Neuronal stem cell (in vitro differentiated cells): ENCODE results near the gene ADCY7.

Experiments used
- DNase-seq: peaks from one replicate; pipeline ENCODE4 v3.0.0-alpha.2; 2013; ENCODE audit warnings: low spot score
- H2AFZ ChIP-seq: one replicate; pipeline ENCODE4 v1.6.1; 2013; ENCODE audit warnings: mild to moderate bottlenecking, low read length, inconsistent platforms
- H2AK5ac ChIP-seq: 2 replicates; pipeline ENCODE4 v1.6.1; 2013; ENCODE audit warnings: low read depth, mild to moderate bottlenecking, inconsistent platforms, low read length, moderate library complexity, mixed read lengths
- H2BK120ac ChIP-seq: 2 replicates; pipeline ENCODE4 v1.6.1; 2013; ENCODE audit warnings: low read depth, mild to moderate bottlenecking, inconsistent platforms, low read length, moderate library complexity, mixed read lengths
- H2BK12ac ChIP-seq: one replicate; pipeline ENCODE4 v1.6.1; 2013; ENCODE audit warnings: low read length, inconsistent platforms
- H2BK15ac ChIP-seq: 2 replicates; pipeline ENCODE4 v1.6.1; 2013; ENCODE audit warnings: mild to moderate bottlenecking, low read length, inconsistent platforms, mixed read lengths
- H2BK5ac ChIP-seq: one replicate; pipeline ENCODE4 v1.6.1; 2013; ENCODE audit warnings: inconsistent platforms, mild to moderate bottlenecking, low read length, moderate library complexity
- H3K14ac ChIP-seq: one replicate; pipeline ENCODE4 v1.6.1; 2013; ENCODE audit warnings: low read length, inconsistent platforms
- H3K18ac ChIP-seq: 2 replicates; pipeline ENCODE4 v1.6.1; 2013; ENCODE audit warnings: low read length, inconsistent platforms
- H3K23ac ChIP-seq: 2 replicates; pipeline ENCODE4 v1.6.1; 2013; ENCODE audit warnings: low read depth, mild to moderate bottlenecking, mixed read lengths, low read length, inconsistent platforms; ENCODE audit not compliant: poor library complexity
- H3K27ac ChIP-seq: replicated peaks from 3 replicates; pipeline ENCODE4 v1.5.1; 2013; ENCODE audit warnings: low read length, inconsistent platforms
- H3K27me3 ChIP-seq, 3 experiments: 2 replicates each; pipeline ENCODE4 v1.6.1; 2013; ENCODE audit warnings: low read length in 3 of 3, mild to moderate bottlenecking in 2 of 3, inconsistent platforms in 1 of 3, low read depth in 1 of 3, mixed read lengths in 1 of 3, moderate library complexity in 1 of 3; ENCODE audit not compliant: control insufficient read depth in 3 of 3, insufficient read depth in 3 of 3
- H3K36me3 ChIP-seq, 2 donors: replicated peaks in 1 of 2; 2 replicates each; pipeline ENCODE4 v1.6.1; 2013; ENCODE audit warnings: low read length in 2 of 2; ENCODE audit not compliant: control insufficient read depth in 2 of 2, insufficient read depth in 2 of 2
- H3K4ac ChIP-seq: 2 replicates; pipeline ENCODE4 v1.6.1; 2013; ENCODE audit warnings: inconsistent platforms, mild to moderate bottlenecking, low read length, moderate library complexity
- H3K4me1 ChIP-seq, 2 donors: 1 replicate in 1 of 2; 2 replicates in 1 of 2; pipeline ENCODE4 v1.6.1; 2013; ENCODE audit warnings: low read length in 2 of 2, low read depth in 1 of 2; ENCODE audit not compliant: control insufficient read depth in 2 of 2, insufficient read depth in 1 of 2
- H3K4me2 ChIP-seq: one replicate; pipeline ENCODE4 v1.6.1; 2013; ENCODE audit warnings: mild to moderate bottlenecking, low read length, inconsistent platforms; ENCODE audit not compliant: insufficient read depth, poor library complexity, severe bottlenecking
- H3K4me3 ChIP-seq, 2 donors: 2 replicates each; pipeline ENCODE4 v1.5.1; 2013; ENCODE audit warnings: low read length in 2 of 2, mild to moderate bottlenecking in 2 of 2, inconsistent platforms in 1 of 2, moderate library complexity in 1 of 2
- H3K79me1 ChIP-seq: one replicate; pipeline ENCODE4 v1.6.1; 2013; ENCODE audit warnings: low read depth, mild to moderate bottlenecking, inconsistent platforms, low read length, moderate library complexity
- H3K9ac ChIP-seq: one replicate; pipeline ENCODE4 v1.6.1; 2013; ENCODE audit warnings: mild to moderate bottlenecking, low read depth, low read length, inconsistent platforms; ENCODE audit not compliant: poor library complexity
- H3K9me3 ChIP-seq, 2 donors: replicated peaks in 1 of 2; 2 replicates each; pipeline versions ENCODE3 to v1.6.1; 2013; ENCODE audit warnings: low read length in 2 of 2, mild to moderate bottlenecking in 2 of 2, inconsistent platforms in 1 of 2, low read depth in 1 of 2, mixed read lengths in 1 of 2, moderate library complexity in 1 of 2; ENCODE audit not compliant: control insufficient read depth in 2 of 2, insufficient read depth in 1 of 2
- H4K8ac ChIP-seq: one replicate; pipeline ENCODE4 v1.6.1; 2013; ENCODE audit warnings: low read depth, mild to moderate bottlenecking, inconsistent platforms, low read length, moderate library complexity
- H4K91ac ChIP-seq: one replicate; pipeline ENCODE4 v1.6.1; 2013; ENCODE audit warnings: low read length, low read depth, mild to moderate bottlenecking, inconsistent platforms; ENCODE audit not compliant: poor library complexity
- WGBS, 2 donors: extraction: QIAGEN DNeasy Blood & Tissue Kit; methylation state at CpG; one replicate each; pipeline ENCODE4 v1.1.7; 2013; ENCODE audit warnings: missing lambda C conversion rate in 2 of 2, mixed read lengths in 1 of 2; ENCODE audit not compliant: insufficient read length in 2 of 2, insufficient replicate concordance in 1 of 2; ENCODE audit errors: extremely low coverage in 2 of 2; 5-methylcytosine and 5-hydroxymethylcytosine counted together

Gene ADCY7

DNA sequence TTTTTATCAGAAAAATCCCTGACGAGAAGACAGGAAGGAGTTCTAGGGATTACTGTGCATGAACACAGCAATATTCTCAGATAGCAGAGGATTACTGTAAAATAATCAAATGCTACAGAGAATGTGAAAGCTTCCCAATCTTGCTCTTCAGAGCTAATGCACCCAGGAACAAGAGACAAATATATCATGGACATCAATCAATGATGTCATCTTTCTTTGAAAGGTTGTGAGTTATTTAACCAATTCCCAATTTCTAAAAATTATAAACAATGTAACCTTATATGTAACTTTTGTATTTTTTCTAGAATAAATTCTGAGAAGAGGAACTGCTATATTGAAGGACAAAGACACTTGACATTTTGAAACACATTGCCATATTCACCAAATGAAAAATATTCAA lies 56.0 kb downstream of the ADCY7 start:
- Histone ChIP-seq H3K18ac (no peak overlapping the region), H2BK5ac (no peak overlapping the region), H3K4me1 (no peaks in the 10 kb centered on the region), H3K4me3 (no peak overlapping the region), H2AFZ (no peak overlapping the region), H2AK5ac (no peak overlapping the region), H3K27me3 (no peaks in the 10 kb centered on the region), H3K23ac (no peak overlapping the region), H3K4ac (no peak overlapping the region), H3K9me3 (no peaks in the 10 kb centered on the region), H3K14ac (no peak overlapping the region), H2BK12ac (no peak overlapping the region), H4K8ac (no peak overlapping the region), H3K27ac (no peak overlapping the region), H3K36me3 (peaks cover 38 to 99% of the 10 kb centered on the region in 2 donors), H3K9ac (no peak overlapping the region), H4K91ac (no peak overlapping the region), H2BK120ac (no peak overlapping the region), H3K79me1 (no peaks in the 10 kb centered on the region), H2BK15ac (no peak overlapping the region), H3K4me2 (no peak overlapping the region)
- WGBS, 2 donors, result no CpG with 5 or more reads among the region's 1 CpG
- DNase-seq, result no peak

DNA sequence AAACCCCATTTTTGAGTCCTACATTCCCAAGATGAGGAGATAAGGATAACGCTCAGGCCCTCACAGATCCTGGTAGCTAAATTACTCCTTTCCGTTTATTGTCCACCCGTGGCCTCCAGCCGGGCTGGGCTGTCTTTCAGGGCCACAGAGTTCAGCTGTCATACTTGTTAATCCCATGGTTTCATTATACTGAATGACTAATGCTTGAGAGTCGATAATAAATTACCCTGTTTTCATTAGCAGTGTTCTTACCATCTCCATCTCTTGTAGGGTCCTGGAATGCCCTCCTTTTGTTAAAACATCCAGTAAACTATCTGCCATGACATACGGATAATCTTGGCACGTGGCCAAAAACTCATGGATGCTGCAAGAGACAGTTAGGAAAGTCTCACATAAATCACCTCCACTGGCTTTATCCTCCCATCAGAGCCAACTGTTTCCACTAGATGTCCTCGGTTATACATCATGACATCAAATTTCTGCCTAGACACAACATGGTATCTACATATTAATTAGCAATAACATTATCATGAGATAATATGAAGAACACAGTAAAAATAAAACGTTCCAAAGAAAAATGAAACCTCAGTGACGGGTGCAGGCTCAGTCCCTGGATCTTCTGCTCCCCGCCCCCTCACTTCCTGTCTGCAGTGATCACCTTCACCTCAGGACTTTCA lies 57.1 kb downstream of the ADCY7 start:
- H2BK120ac ChIP-seq, result no peak overlapping the region
- no peak overlapping the region for H3K23ac ChIP-seq
- H2AK5ac ChIP-seq, result no peak overlapping the region
- H4K8ac ChIP-seq, result no peak overlapping the region
- H3K27me3 ChIP-seq, result no peaks in the 10 kb centered on the region
- H3K18ac ChIP-seq, result no peak overlapping the region
- H3K79me1 ChIP-seq, result no peaks in the 10 kb centered on the region
- no peak overlapping the region for H3K14ac ChIP-seq
- no peak overlapping the region for H3K4ac ChIP-seq
- H3K4me2 ChIP-seq, result no peak overlapping the region
- H3K4me1 ChIP-seq, result no peaks in the 10 kb centered on the region
- DNase-seq, result no peak
- no peak overlapping the region for H3K4me3 ChIP-seq
- H2BK12ac ChIP-seq, result no peak overlapping the region
- WGBS, 2 donors, result no CpG with 5 or more reads among the region's 11 CpGs
- no peak overlapping the region for H4K91ac ChIP-seq
- no peak overlapping the region for H2AFZ ChIP-seq
- no peaks in the 10 kb centered on the region for H3K9me3 ChIP-seq
- no peak overlapping the region for H2BK5ac ChIP-seq
- no peak overlapping the region for H3K27ac ChIP-seq
- H3K36me3 ChIP-seq, result peaks cover 39 to 99% of the 10 kb centered on the region in 2 donors
- no peak overlapping the region for H2BK15ac ChIP-seq
- no peak overlapping the region for H3K9ac ChIP-seq

DNA sequence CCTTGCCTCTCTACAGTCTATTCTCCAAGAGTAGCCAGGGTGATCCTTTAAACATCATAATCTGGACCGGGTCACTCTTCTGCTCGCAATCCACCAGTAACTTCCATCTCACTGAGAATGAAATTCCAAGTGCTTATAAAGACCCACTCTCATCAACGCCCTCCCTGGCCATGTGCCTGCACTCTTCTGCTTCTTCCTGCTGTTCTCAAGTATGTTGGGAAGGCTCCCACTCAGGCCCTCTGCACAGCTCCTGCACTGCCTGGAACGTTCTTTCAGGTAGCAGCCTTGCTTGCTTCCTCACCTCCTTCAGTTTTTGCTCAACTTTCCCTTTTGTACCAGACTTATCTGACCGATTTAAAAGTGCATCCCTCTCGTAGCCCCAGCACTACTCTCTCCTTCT lies 58.0 kb downstream of the ADCY7 start:
- Histone ChIP-seq H3K4me1 (no peaks in the 10 kb centered on the region), H3K36me3 (peaks cover 36 to 99% of the 10 kb centered on the region in 2 donors), H3K23ac (no peak overlapping the region), H3K4ac (no peak overlapping the region), H4K91ac (no peak overlapping the region), H2BK5ac (no peak overlapping the region), H3K4me3 (no peak overlapping the region), H3K27me3 (no peaks in the 10 kb centered on the region), H3K14ac (no peak overlapping the region), H3K9me3 (no peaks in the 10 kb centered on the region), H2AK5ac (no peak overlapping the region), H3K9ac (no peak overlapping the region), H2BK120ac (no peak overlapping the region), H3K79me1 (no peaks in the 10 kb centered on the region), H3K4me2 (no peak overlapping the region), H2AFZ (no peak overlapping the region), H4K8ac (no peak overlapping the region), H2BK12ac (no peak overlapping the region), H2BK15ac (no peak overlapping the region), H3K27ac (no peak overlapping the region), H3K18ac (no peak overlapping the region)
- DNase-seq, result no peak
- WGBS, 2 donors, result no CpG with 5 or more reads among the region's 6 CpGs

DNA sequence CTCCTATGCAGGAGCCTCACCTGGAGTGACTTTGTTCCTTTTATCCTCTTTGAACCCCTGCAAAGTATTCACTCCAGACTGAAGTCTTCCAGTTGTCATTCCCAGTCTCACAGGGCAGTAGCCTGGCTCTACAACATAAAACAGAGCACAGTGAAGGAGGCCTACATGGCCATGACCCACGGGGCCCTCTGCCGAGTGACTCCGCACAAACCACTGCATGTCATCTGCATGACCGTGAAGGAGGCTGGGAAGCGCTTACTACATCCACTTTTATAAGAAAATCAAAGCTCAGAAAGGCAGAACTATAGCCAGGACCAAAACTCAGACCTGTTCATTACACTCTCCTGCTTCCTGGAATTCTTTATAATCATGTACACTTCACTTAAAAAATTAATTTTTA lies 59.9 kb downstream of the ADCY7 start:
- DNase-seq, result no peak
- Histone ChIP-seq H4K8ac (no peak overlapping the region), H2BK12ac (no peak overlapping the region), H2AFZ (no peak overlapping the region), H3K4me3 (no peak overlapping the region), H4K91ac (no peak overlapping the region), H3K9ac (no peak overlapping the region), H3K36me3 (peaks cover 29 to 97% of the 10 kb centered on the region in 2 donors), H3K18ac (no peak overlapping the region), H3K79me1 (no peaks in the 10 kb centered on the region), H3K14ac (no peak overlapping the region), H3K27me3 (no peaks in the 10 kb centered on the region), H2BK15ac (no peak overlapping the region), H3K4ac (no peak overlapping the region), H2BK5ac (no peak overlapping the region), H2BK120ac (no peak overlapping the region), H3K23ac (no peak overlapping the region), H3K4me1 (no peaks in the 10 kb centered on the region), H3K4me2 (no peak overlapping the region), H3K27ac (no peak overlapping the region), H3K9me3 (no peaks in the 10 kb centered on the region), H2AK5ac (no peak overlapping the region)
- WGBS, 2 donors, result no CpG with 5 or more reads among the region's 5 CpGs
